Small intestine (tissue), 7 donors: ENCODE measurements around the gene MTMR4. TPM values are rescaled to one million over a fixed set of nuclear protein-coding genes. Genes with fewer than 3 reads are reported as not detected.

Experiments used
- DNase-seq, 2 donors: peaks; one replicate each; pipeline versions ENCODE4 v3.0.0 to v3.0.0-alpha.2; 2013
- FAIRE-seq: peaks from 2 replicates; lab custom pipeline; 2012; peaks lifted over from hg19 to GRCh38; lab: Jason Lieb, UNC
- H3K27ac ChIP-seq, 3 donors: one replicate each; pipeline ENCODE4 v1.5.1; 2013; ENCODE audit warnings: low read length in 2 of 3, mild to moderate bottlenecking in 2 of 3, control low read depth in 1 of 3, inconsistent platforms in 1 of 3, low read depth in 1 of 3, moderate library complexity in 1 of 3
- H3K27me3 ChIP-seq, 3 donors: one replicate each; pipeline ENCODE4 v1.6.1; 2013; ENCODE audit warnings: low read length in 3 of 3, inconsistent platforms in 1 of 3; ENCODE audit not compliant: control insufficient read depth in 3 of 3, insufficient read depth in 3 of 3
- H3K36me3 ChIP-seq, 3 donors: one replicate each; pipeline ENCODE4 v1.6.1; 2013; ENCODE audit warnings: low read length in 3 of 3, inconsistent platforms in 1 of 3, low read depth in 1 of 3, mild to moderate bottlenecking in 1 of 3, moderate library complexity in 1 of 3; ENCODE audit not compliant: control insufficient read depth in 3 of 3, insufficient read depth in 2 of 3
- H3K4me1 ChIP-seq, 3 donors: one replicate each; pipeline ENCODE4 v1.6.1; 2013; ENCODE audit warnings: low read length in 2 of 3, inconsistent platforms in 1 of 3, low read depth in 1 of 3, mild to moderate bottlenecking in 1 of 3, moderate library complexity in 1 of 3; ENCODE audit not compliant: control insufficient read depth in 3 of 3, insufficient read depth in 2 of 3
- H3K4me3 ChIP-seq, 3 donors: one replicate each; pipeline ENCODE4 v1.5.1; 2013; ENCODE audit warnings: low read length in 3 of 3, control low read depth in 1 of 3, inconsistent platforms in 1 of 3, low read depth in 1 of 3, mild to moderate bottlenecking in 1 of 3, moderate library complexity in 1 of 3
- H3K9me3 ChIP-seq, 2 donors: one replicate each; pipeline ENCODE4 v1.6.1; 2013; ENCODE audit warnings: low read depth in 1 of 2, low read length in 1 of 2; ENCODE audit not compliant: control insufficient read depth in 2 of 2, insufficient read depth in 1 of 2
- WGBS, 3 donors: extraction: QIAGEN DNeasy Blood & Tissue Kit; methylation state at CpG; one replicate each; pipeline ENCODE4 v1.1.7; 2013; 5-methylcytosine and 5-hydroxymethylcytosine counted together
- polyA plus RNA-seq, 4 donors: library from polyadenylated mRNA; stranded (reverse) in 3 of 4; unstranded in 1 of 4; fragments of 200-250 nt in 3 of 4; fragments of 120-200 nt in 1 of 4; gene quantifications; one replicate each; pipeline versions ENCODE4 v1.2.1 to v1.2.3, GENCODE V29; 2013
- donor health status: healthy with polysubstance abuse.
- donor health status: control.
- donor health status: control.
- donor health status: Bipolar disorder and iron deficiency.
- donor health status: healthy.

The MTMR4 gene
- polyA plus RNA-seq, 4 donors, result 15.4 to 77.4 (median 20.6) TPM

DNA sequence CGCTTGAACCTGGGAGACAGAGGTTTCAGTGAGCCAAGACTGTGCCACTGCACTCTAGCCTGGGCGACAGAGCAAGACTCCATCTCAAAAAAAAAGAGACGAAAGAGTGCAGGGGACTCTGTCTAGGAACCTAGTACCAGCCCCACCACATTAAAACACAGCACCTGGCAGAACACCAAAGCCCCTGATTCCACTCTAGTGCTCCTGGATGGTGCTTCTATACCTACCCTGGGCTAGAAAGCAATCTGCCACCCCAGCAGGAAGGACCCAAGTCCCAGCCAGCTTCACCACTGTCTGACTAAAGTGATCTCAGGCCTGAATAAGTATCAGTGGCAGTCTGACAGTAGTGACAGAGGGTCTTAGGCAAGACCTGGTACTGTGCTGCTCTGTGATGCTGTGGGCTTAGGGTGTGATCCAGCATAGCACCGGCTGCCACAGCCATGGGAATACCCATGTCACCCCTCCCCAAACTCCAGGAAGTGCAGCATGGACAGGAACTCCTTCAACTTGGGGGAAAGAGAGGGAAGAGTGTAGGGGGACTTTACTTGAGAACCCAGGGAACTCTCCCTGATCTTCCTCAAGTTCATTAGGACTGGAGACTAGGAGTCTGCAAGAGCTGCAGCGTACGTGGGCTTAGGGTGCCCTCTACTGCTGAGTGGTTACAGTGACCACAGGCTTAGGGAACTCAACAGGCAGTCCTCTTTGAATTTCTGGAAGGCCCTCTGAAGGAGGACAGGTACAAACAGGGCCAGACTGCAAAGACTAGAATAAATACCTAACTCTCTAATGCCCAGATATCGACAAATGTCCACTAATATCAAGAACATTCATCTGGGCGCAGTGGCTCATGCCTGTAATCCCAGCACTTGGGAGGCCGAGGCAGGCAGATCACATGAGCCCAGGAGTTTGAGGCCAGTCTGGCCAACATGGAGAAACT lies 67.1 kb downstream of the MTMR4 start:
- Histone ChIP-seq H3K36me3 (no peaks in the 10 kb centered on the region), H3K27ac (no peak overlapping the region), H3K4me3 (no peak overlapping the region), H3K27me3 (no peaks in the 10 kb centered on the region), H3K4me1 (no peaks in the 10 kb centered on the region), H3K9me3 (peaks cover 0 to 5% of the 10 kb centered on the region in 2 donors)
- DNase-seq (peak; percentile 81 to 82), FAIRE-seq (no peak)
- WGBS, 3 donors, result 71 to 81% (median 71%) methylated on average over 9 of the region's 9 CpGs

- WGBS, 3 donors, result 85 to 91% (median 87%) methylated on average over 6 of the region's 6 CpGs
- Histone ChIP-seq H3K27ac (no peak overlapping the region), H3K9me3 (peaks cover 0 to 5% of the 10 kb centered on the region in 2 donors), H3K27me3 (no peaks in the 10 kb centered on the region), H3K4me3 (no peak overlapping the region), H3K36me3 (no peaks in the 10 kb centered on the region), H3K4me1 (no peaks in the 10 kb centered on the region)
- no peak for FAIRE-seq
- DNase-seq, result no peak
Observed at GRCh38 chr17:58446086-58446485, 68.4 kb downstream of the MTMR4 start.

Other genes with a start within 250 kb of the MTMR4 start
- gene MPO, start 233.7 kb downstream of the MTMR4 start, polyA plus RNA-seq, result 1 to 10 TPM in 1 of 4 donors, under 1 TPM in 1, not detected in 2; 0.12 to 1.1 TPM
- 10 to 100 TPM in 1 of 4 donors, 1 to 10 TPM in 2, under 1 TPM in 1; 0.89 to 10.9 (median 2.6) TPM for gene TSPOAP1, start 185.8 kb downstream of the MTMR4 start, polyA plus RNA-seq
- gene SUPT4H1, start 162.4 kb downstream of the MTMR4 start, polyA plus RNA-seq, result 100 to 1,000 TPM in 1 of 4 donors, 10 to 100 TPM in 3; 70.3 to 102 (median 79.7) TPM
- 10 to 100 TPM in 2 of 4 donors, 1 to 10 TPM in 2; 3.5 to 29.4 (median 15.7) TPM for gene RNF43, start 97.1 kb downstream of the MTMR4 start, polyA plus RNA-seq
- under 1 TPM in 2 of 4 donors, not detected in 2; 0.01 to 0.03 TPM for gene HSF5, start 26.2 kb downstream of the MTMR4 start, polyA plus RNA-seq
- under 1 TPM in 2 of 4 donors, not detected in 2; 0.03 to 0.41 TPM for gene TEX14, start 177.4 kb upstream of the MTMR4 start, polyA plus RNA-seq
- gene RAD51C, start 178.0 kb upstream of the MTMR4 start, polyA plus RNA-seq, result 10 to 100 TPM in 2 of 4 donors, 1 to 10 TPM in 2; 6.9 to 19.1 (median 13.5) TPM
- gene PPM1E, start 241.2 kb upstream of the MTMR4 start, polyA plus RNA-seq, result under 1 TPM; under 0.01 to 0.34 (median 0.17) TPM